NCI-H146 (cell line): ENCODE measurements around the gene VIPR2.
A peak's percentile ranks its signal among the peaks of the same experiment; 100 is the strongest.

Source experiments
- DNase-seq: peaks from one replicate; lab custom pipeline; 2025; lab: John Stamatoyannopoulos, UW

Gene VIPR2

GRCh38 chr7:159040912-159041711, 103.6 kb downstream of the VIPR2 start:
- DNase-seq = no peak

- DNase-seq = no peak
Observed at GRCh38 chr7:159040146-159040545, 104.5 kb downstream of the VIPR2 start.

GRCh38 chr7:159039716-159040115, 105.0 kb downstream of the VIPR2 start:
- DNase-seq = no peak

GRCh38 chr7:159038066-159038465, 106.6 kb downstream of the VIPR2 start:
- no peak for DNase-seq

- DNase-seq = peak; percentile 26
Observed at GRCh38 chr7:159036916-159037605, 107.6 kb downstream of the VIPR2 start.

- DNase-seq = no peak
Observed at GRCh38 chr7:159035571-159036073, 109.0 kb downstream of the VIPR2 start.

GRCh38 chr7:159034988-159035387, 109.7 kb downstream of the VIPR2 start:
- no peak for DNase-seq

- no peak for DNase-seq
Observed at GRCh38 chr7:159034394-159034793, 110.3 kb downstream of the VIPR2 start.

- no peak for DNase-seq
Observed at GRCh38 chr7:159033956-159034355, 110.7 kb downstream of the VIPR2 start.

- DNase-seq = no peak
Observed at GRCh38 chr7:159033473-159033825, 111.2 kb downstream of the VIPR2 start.

GRCh38 chr7:159032753-159033472, 111.8 kb downstream of the VIPR2 start:
- no peak for DNase-seq

GRCh38 chr7:159032322-159032721, 112.3 kb downstream of the VIPR2 start:
- DNase-seq = no peak

GRCh38 chr7:159031750-159032149, 112.9 kb downstream of the VIPR2 start:
- DNase-seq = no peak

GRCh38 chr7:159031135-159031701, 113.4 kb downstream of the VIPR2 start:
- no peak for DNase-seq

- DNase-seq = peak; percentile 57
Observed at GRCh38 chr7:159030490-159031134, 114.1 kb downstream of the VIPR2 start.

- no peak for DNase-seq
Observed at GRCh38 chr7:159028508-159029401, 115.9 kb downstream of the VIPR2 start.

- DNase-seq = peak; percentile 34
Observed at GRCh38 chr7:159027789-159028507, 116.7 kb downstream of the VIPR2 start.

- DNase-seq = no peak
Observed at GRCh38 chr7:159027056-159027788, 117.4 kb downstream of the VIPR2 start.

- no peak for DNase-seq
Observed at GRCh38 chr7:159026271-159027055, 118.2 kb downstream of the VIPR2 start.
